Embryonic facial prominence (tissue), 1 donor: ENCODE results near the gene SDHB.

Experiments
- DNase-seq: peaks from one replicate; pipeline ENCODE4 v3.0.0-alpha.2; 2016; ENCODE audit errors: extremely low spot score

Gene SDHB

DNA sequence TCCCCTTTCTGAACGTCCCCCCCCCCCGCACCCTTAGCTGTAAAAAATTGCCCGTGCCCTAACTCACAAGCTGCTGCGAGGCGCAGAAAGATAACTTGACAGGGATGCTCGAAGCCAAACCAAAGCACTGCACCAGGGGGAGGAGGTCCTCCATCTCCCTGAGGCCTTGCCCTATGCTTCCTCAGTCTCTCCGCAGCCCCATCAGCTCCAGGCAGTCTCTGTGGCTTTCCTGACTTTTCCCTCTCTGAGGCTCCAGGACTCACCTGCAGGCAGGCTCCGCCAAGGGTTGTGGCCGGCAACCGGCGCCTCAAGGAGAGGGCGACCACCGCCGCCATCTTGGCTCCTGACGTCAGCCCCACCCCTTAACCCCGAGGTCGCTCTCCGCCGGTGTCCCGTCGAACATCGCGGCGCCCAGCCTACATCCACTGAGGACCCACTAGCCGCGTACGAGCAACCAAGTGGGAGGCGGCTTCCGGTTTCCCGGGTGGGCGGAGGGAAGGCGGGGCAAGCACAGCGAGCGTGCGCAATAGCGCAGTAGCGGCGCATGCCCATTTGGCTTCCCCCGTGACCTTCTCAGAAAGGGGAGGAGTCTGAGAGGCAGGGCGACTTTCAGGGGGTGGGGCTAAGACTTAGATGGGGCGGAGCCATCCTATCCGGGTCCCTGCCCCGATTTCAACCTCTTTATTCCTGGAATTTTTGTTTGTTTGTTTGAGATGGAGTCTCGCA is at the start of gene SDHB:
TSS of gene SDHB (minus strand) at position 348 of the 726 bp plus-strand sequence. CDS start at position 335, 13 bp downstream.
- DNase-seq, result peak; percentile 94

DNA sequence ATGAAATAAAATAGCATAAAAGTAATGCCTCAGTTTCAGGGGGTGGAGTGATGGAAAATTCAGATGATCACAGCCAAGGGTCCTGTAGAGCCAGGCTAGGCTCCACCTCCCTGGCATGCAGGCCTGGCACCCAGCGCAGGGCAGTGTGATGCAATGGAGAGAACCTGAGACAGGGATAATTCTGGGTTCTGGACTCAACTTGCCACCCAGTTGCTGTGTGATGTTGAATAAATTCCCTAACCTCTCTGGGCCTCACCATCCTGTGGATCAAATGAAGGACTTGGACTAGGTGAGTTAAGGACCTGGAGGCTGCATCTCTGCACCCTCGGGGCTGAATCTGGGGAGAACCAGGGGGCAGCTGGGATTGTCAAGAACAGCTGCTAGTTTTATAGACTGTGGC is 48.4 kb upstream of the SDHB start:
- no peak for DNase-seq

DNA sequence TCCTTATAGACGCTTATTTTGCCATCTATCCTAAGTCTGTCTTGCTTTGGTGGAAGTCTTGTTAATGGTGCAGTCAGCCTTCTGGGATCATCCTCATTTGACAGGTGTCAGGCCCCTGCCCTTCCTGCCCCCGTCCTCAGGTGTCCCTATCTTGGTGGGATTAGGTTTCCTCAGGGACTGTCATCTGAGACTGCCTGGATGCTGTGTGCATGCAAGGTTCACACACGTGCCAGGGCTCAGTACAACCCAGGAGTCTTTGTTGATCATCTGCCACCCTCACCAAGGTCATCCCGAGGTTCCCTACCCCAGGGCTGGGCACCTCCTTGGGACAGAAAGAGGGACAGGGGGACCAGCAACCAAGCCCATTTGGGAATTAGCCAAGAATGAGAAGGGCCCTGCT is 47.4 kb upstream of the SDHB start:
- DNase-seq, result no peak

DNA sequence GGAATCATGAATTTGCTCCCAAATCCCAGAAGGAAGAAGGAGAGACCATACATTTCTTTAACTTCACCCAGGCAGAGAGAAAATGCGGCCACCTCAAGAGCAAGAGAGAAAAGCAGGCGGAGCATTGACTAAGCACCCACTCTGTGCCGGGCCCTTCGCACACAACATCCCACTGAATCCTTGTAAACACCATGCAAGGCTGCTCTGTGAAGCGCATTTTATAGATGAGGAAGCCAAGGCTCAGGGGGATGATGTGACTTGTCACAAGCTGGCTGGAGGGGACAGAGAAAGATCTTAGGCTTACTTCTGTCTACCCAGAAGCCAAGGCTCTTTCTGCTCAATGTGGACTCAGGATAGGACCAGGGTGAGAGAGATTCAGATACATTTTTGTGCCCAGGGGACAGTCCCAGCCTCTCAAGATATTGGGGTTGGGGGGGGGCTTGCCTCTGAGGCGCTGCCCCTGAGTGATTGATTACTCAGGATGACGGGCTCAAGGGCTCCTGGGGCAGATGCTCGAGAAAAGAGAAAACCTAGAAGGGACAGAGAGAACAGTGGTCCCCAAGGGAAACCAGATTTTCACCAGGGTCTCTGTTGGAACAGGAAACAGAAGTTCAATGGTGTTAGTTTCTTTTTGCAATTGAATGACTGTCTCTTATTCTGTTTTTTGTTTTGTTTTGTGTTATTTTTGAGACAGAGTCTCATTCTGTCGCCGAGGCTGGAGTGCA is 45.9 kb upstream of the SDHB start:
- DNase-seq, result no peak

DNA sequence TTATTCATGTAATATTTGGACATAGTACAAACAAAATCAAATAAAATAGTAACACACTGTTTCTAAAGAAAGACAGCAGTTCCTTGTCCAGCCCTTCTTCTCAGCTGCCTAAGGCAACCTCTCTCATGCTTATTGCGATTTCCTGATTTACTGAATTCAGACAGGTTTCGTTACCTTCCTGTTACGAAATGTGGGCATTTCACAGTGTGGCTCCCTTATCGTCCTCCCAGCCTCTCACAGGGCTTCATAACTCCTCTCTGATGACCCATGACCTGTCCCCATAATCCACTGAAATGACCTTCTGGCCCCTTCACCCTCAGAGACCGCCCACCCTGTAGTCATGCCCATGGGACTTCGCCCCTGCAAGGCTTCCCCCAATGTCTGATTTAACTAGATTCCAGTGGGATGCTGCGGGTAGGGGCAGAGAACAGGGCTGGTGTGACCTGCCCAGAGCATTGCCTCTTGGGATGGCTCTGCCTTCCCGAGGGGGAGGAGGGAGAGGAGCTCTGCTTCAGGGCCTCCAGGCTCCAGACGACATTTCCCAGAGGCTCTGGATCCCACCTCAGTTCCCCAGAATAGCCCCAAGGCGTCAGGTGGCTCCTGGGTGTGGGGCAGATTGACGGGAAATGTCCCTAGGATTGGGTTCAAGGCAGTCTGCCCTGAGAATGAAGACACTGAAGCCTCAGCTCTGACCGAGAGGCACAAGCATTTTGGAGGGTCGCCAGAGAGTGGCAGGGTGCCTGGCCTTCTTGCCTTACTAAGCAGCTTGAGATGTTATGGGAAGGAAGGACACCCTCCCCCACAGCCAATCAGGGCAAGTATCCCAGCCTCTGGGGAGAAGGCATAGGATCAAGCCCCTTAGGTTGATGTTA is 44.9 kb upstream of the SDHB start:
- DNase-seq, result no peak

DNA sequence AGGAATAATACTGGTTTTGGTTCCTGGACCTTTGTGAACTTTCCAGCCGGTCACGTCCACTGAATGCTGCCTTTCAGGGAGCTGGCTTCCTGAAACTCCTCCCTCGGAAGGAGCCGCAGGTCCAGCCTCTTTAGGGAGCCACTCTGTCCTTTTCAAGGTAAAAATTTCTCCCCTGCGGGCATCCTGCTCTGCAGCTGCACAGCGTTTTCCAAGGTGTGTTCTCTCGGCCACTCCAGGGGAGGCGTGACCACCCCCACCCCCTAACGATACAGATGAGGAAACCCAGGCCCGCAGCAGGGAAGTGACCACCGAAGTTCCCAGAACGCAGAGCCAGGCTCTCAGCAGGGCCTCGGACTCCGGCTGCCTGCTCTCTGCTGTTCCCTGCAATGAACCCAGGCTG is 44.0 kb upstream of the SDHB start:
- no peak for DNase-seq

DNA sequence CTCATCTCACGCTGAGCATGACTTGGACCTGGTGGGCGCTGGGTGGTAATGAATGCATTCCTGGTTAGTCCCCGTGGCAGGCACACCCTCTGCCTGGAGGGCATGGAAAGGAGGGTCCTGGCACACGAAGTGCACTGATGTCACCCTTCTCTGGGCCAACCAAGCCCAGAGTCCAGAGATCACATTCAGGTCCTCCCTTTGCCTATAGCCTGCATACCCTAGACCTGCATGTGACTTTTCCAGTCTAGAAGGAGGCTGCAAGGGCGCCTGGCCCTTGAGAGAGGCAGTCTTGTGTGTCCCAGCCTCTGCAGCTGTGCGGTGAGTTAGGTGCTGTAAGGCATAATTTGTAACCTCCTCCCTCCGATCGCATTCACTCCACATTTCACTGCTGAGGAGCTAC is 43.3 kb upstream of the SDHB start:
- no peak for DNase-seq

DNA sequence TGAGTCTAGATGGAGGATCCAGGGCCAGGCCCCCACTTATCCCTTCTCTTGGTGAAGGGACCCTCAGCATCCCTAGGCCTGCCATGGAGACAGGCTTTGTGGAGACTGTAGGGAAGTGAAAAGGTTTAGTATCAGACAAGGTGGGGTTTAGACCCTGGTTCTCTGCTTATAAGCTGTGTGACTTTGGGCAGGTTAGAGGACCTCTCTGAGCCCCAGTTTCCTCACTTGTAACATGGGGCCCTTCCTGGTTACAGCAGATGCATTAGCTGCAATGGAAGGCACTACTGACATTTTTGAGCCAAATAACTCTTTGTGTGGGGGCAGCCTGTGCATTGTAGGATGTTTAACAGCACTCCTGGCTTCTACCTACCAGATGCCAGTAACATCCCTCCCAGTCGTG is 42.8 kb upstream of the SDHB start:
- no peak for DNase-seq

DNA sequence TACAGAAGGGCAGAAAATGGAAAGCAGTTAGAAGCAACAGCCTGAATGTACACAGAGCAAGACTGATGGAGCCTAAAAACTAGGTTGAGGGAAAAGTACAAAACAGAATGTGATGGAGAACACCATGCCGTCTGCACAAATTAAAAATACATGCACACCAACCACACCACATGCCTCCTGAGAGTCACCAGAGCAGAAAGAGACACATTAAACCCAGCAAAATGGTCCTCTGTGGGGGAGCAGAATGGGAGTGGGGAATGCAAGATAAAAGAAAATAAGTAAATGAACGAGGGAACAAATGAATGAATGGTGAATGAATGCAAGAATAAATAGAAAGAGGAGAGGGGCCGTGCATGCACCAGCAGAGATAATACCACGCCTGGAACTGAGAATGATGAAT is 41.3 kb upstream of the SDHB start:
- no peak for DNase-seq

DNA sequence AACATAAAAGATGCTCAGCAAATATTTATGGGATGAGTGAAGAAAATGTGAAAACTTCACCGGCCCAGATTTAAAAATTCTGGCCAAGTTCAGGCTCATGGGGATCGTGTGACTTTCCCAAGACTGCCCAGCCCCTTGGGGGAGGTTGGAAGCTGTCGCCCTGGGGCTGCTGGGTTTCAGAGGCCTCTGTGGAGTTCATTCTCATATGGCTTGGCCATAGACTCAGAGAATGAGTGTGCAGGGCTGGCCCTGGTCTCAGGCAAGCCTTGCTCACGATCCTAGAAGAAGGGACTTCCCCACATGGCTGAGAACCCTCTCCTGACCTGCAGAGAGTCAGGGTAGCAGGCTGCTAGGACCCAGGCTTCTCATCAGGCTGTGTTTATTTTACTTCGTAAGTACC is 40.8 kb upstream of the SDHB start:
- DNase-seq, result no peak

DNA sequence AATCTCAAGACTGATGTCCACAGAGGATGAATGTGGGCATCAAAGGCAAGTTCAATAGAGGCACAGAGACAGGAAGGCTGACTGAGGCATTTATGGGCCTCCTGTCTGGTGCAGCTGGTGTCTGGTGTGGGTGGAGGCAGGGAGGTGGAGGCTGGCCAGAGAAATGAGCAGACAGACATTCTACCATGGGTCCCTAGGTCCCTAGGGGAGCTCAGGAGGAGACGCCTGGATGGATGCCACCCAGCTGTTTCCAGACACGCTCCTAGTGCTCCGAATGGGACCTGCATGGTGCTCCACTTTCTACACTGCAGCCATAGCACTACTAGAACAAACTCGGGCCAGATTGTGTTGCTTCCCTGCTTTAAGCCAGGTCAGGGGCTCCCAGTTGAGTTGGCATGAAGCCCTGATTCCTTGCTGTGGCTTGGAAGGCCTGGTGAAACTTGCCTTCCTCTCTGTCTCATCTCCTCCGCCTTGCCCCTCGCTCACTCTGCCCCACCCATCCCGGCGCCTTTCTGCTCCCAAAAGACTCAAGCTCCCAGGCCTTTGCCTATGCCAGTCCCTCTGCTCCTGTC is 40.1 kb upstream of the SDHB start:
- DNase-seq, result no peak

DNA sequence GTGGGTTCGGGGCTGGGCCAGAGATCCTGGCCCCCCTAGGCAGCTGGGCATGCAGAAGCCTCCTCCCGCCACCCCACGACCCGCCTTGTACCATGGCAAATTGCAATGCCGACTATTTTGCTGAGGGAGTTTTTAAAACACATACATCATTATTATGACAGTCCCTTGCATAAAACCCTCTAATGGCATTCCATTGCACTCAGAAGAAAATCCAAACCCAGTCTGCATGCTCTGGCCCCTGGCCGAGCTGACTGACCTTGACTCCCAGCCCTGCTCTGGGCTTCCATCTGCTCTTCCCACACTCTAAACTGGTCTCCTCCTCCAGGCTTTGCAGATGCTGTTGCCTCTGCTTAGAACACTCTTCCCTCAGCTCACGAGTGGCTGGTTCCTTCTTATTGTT is 37.4 kb upstream of the SDHB start:
- no peak for DNase-seq

DNA sequence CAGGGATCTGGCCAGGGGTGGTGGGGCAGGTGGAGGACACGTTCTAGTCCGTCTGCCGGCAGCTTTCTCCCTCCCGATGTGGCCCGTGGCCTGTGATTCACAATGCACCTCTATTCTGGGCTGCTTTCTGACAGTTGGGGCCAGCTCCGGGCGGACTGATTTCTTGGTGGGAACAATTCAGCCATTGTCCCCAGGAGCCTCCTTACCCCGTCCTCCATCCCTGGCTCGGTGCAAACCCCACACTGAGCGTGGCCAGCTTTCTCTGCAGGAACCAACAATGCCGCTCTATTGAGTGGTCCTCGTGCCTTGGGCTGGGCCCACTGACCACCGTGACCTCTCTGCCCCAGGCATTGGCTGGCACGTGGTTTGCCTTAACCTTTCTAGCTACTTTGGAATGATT is 35.7 kb upstream of the SDHB start:
- no peak for DNase-seq

DNA sequence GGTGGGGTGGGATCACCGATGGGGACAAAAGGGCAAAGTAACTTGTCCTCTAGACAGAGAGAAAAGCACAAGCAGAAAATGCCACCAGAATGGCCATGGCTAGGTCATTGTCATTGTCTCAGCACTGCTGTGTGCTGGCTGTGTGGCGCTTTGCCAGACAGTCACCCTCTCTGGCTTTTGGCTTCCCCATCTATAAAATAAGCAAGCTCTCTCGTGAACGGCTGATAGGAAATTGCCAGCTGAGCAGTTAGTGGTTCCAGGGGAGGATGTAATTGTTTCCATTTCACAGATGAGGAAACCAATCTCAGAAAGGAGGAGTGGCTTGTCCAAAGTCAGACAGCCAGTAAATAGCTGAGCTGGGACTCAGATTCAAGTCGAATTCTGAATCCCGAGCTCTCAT is 32.9 kb upstream of the SDHB start:
- DNase-seq, result no peak

DNA sequence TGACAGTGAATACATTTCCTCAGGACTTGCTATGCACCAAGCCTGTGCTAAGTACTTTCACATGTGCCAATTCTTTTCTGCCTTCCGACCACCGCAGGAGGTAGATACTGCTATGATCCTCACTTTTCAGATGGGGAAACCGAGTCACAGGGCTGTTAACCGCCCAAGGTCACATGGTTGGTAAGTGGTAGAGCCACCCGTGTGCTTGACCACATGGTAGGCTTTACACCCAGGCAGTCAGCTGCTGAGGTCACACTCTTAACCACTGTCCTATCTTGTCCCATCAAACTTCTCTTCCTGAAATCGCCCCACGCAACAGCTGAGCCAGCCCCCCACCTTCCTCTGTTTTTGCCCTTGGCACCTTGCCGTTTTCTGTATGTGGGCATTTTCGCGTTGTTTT is 31.0 kb upstream of the SDHB start:
- no peak for DNase-seq

DNA sequence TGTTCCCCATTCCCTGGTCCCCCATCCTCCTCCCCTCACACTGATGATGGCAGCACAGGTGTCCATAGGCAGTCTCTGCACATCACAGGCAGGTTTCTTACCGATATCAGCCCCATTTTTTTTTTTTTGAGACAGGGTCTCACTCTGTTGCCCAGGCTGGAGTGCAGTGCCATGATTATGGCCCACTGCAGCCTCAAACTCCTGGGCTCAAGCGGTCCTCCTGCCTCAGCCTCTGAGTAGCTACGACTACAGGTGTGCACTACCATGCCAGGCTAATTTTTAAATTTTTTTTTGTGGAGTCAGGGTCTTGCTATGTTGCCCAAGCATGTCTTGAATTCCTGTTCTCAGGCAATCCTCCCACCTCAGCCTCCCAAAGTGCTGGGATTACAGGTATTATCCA is 28.9 kb upstream of the SDHB start:
- no peak for DNase-seq

DNA sequence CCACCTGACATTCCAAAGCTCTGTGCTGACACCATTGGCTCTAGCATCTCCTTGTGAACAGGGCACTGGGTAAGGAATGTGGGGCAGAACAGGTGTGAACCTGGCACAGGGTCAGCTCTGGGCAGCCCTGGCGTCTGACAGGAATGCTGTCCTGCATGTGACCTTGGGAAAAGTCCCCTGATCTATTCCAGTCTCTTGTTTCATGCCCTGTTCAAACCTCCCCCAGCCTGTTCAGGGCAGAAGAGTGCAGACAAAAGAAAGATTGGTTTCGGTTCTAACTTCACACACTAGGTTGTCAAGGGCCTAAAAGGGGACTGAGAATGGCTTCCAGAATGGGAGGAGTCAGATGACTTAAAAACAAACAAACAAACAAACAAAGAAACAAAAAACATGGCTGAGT is 27.6 kb upstream of the SDHB start:
- DNase-seq, result no peak

DNA sequence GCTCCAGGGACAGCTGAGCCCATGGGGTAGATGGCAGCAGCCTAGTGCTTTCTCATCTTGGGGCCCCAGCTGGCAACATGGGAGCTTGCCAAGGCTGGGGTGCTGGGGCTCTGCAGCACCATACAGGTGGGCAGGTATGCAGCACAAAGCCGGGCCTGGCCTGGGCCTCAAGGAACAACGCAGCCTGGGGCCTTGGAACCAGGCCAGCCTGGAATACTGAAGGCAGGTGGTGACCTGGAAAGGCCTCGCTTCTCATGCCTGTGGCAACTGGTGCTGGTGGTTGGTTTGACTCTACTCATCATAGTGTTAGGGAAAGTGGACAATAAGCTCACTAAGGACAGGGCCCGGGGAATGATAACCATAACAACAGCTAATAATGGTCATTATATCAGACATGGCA is 27.0 kb upstream of the SDHB start:
- no peak for DNase-seq

DNA sequence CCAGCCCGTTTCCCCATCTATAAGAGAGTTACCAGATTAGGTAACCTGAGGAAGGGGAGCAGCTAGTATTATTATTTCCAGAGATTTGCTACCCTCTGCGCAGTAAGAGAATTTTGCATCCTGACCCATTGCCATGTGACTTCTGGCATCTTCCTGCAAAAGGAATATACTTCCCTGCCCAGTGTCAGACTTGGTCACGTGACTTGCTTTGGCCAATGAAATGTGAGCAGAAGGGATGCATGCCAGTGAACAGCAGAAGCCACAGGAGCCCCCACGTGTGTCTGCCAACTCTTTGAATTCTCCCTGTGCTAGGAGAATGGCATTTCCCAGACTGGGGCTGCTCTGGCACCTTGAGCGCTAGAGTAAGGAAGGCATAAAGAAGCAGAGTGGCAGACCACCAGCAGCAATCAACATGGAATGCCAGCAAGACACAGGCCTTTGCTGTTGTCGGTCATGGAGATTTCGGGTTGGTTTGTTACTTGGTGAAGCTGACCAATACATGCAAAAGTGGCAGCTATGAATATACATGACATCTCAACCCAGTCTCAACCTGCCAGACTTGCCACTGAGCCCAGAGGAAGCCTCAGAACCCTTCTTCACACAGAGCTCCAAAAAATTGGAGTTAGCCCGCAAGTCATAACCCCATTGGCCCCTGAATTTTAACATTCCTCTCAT is 26.4 kb upstream of the SDHB start:
- DNase-seq, result no peak

DNA sequence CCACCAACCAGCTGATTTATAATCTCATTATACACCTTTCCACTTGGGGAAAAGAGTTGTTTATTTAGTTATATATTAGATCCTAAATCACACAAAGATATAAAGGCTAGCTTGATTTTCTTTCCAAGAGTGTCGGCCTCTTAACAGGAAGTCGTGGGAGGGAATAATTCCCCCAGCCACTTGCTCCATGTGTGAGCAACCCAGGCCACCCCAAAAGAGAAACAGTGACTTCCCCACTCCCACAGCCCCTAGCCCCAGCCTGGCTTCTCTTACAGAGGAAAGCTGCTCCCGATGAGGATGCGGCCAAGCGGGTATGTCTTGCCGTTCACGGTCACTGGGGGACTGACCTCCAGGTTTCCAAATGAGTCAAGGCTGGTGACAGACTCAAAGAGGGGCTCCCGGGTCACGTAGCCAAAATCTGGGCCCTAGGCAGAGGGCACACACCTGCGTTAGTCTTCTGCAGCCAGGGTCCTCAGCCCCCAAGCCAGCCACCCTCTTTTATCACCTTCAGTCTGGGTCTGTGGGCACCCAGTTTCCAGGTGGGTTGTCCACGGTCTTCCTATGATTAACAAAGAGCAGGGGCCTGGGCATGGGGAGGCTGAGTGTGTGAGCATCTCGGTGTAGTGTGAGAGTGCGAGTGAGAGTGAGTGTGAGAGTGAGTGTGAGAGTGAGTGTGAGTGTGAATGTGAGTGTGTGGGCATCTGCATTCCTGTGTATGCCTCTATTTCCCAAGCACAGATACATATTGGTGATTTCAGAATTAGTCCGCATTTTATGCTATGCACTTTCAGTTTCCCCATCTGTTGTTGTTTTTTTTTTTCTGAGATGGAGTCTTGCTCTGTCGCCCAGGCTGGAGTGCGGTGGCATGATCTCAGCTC is 25.4 kb upstream of the SDHB start:
- no peak for DNase-seq
